ENCODE results near the gene BRD2.

Gene BRD2

DNA sequence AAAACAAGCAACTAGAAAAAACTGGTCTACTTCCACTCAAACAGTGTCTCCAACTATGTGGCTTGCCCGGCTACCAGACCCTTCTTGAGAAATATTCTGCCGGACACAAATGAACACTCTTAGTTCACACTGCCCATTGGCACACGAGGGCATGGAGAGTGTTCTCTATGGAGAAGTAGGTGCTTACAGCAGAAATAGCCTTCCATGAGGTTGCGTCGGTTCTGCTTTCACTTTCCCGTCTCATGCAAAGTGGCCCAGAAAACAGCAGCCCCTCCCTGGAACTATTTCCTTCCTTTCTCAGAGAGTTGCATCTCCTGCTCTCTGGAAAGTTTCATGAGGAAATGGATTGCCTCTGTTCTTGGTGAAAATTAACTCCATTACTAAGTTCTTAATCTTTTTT lies 50.5 kb downstream of the BRD2 start:
- H3K27ac Mint-ChIP-seq: no peak overlapping the region
- peaks cover 48% of the 10 kb centered on the region for H3K27me3 Mint-ChIP-seq (ENCODE audit: low read depth, poor library complexity)
- TF ChIP-seq, protein P1, sequence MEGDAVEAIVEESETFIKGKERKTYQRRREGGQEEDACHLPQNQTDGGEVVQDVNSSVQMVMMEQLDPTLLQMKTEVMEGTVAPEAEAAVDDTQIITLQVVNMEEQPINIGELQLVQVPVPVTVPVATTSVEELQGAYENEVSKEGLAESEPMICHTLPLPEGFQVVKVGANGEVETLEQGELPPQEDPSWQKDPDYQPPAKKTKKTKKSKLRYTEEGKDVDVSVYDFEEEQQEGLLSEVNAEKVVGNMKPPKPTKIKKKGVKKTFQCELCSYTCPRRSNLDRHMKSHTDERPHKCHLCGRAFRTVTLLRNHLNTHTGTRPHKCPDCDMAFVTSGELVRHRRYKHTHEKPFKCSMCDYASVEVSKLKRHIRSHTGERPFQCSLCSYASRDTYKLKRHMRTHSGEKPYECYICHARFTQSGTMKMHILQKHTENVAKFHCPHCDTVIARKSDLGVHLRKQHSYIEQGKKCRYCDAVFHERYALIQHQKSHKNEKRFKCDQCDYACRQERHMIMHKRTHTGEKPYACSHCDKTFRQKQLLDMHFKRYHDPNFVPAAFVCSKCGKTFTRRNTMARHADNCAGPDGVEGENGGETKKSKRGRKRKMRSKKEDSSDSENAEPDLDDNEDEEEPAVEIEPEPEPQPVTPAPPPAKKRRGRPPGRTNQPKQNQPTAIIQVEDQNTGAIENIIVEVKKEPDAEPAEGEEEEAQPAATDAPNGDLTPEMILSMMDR (IDR thresholded peaks at IDR 0.05): no peak
- no peaks in the 10 kb centered on the region for H3K9me3 Mint-ChIP-seq
- DNase-seq: no peak
- H3K4me3 Mint-ChIP-seq: no peak overlapping the region
- peaks cover 25% of the 10 kb centered on the region for H3K4me1 Mint-ChIP-seq
- H3K36me3 Mint-ChIP-seq (ENCODE audit: low read depth): no peaks in the 10 kb centered on the region

DNA sequence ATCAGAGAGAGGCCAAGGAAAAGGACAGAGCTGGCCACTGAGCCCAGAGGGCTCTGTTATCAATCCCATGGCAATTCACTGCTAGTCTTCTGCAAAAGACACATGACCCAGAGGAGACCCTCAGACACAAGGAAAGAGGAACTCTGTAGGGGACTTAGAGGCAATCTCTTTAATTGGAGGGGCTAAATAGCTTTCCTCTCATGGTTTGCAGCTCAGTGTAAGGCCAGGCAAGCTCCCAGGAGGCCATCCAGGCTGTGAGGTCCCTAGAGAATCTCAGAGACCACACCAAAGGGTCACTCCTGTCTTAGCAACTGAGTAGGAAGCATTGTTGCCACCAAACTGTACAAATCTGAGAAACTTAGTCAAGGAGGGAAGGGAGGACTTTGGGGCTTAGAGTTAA lies 51.0 kb downstream of the BRD2 start:
- TF ChIP-seq, protein P1 (IDR thresholded peaks at IDR 0.05): no peak
- H3K4me3 Mint-ChIP-seq: no peak overlapping the region
- H3K4me1 Mint-ChIP-seq: peaks cover 25% of the 10 kb centered on the region
- no peaks in the 10 kb centered on the region for H3K36me3 Mint-ChIP-seq (ENCODE audit: low read depth)
- no peaks in the 10 kb centered on the region for H3K9me3 Mint-ChIP-seq
- H3K27ac Mint-ChIP-seq: no peak overlapping the region
- peaks cover 48% of the 10 kb centered on the region for H3K27me3 Mint-ChIP-seq (ENCODE audit: low read depth, poor library complexity)
- DNase-seq: no peak

GRCh38 chr6:33021917-33022316 lies 53.5 kb downstream of the BRD2 start:
- no peak for DNase-seq
- TF ChIP-seq, protein P1 (IDR thresholded peaks at IDR 0.05): no peak
- Mint-ChIP-seq H3K36me3 (ENCODE audit: low read depth) (no peaks in the 10 kb centered on the region), H3K27me3 (ENCODE audit: low read depth, poor library complexity) (peaks cover 56% of the 10 kb centered on the region), H3K4me1 (peaks cover 8% of the 10 kb centered on the region), H3K4me3 (no peak overlapping the region), H3K9me3 (no peaks in the 10 kb centered on the region), H3K27ac (no peak overlapping the region)

- peaks cover 47% of the 10 kb centered on the region for H3K27me3 Mint-ChIP-seq (ENCODE audit: low read depth, poor library complexity)
- H3K27ac Mint-ChIP-seq: no peak overlapping the region
- H3K36me3 Mint-ChIP-seq (ENCODE audit: low read depth): no peaks in the 10 kb centered on the region
- TF ChIP-seq, protein P1 (IDR thresholded peaks at IDR 0.05): no peak
- no peaks in the 10 kb centered on the region for H3K4me1 Mint-ChIP-seq
- DNase-seq: no peak
- no peak overlapping the region for H3K4me3 Mint-ChIP-seq
- H3K9me3 Mint-ChIP-seq: no peaks in the 10 kb centered on the region
Observed at GRCh38 chr6:33023536-33023935, 55.1 kb downstream of the BRD2 start.

GRCh38 chr6:33024521-33024920 lies 56.1 kb downstream of the BRD2 start:
- no peaks in the 10 kb centered on the region for H3K36me3 Mint-ChIP-seq (ENCODE audit: low read depth)
- H3K9me3 Mint-ChIP-seq: no peaks in the 10 kb centered on the region
- TF ChIP-seq, protein P1 (IDR thresholded peaks at IDR 0.05): no peak
- no peak overlapping the region for H3K27ac Mint-ChIP-seq
- no peak for DNase-seq
- no peaks in the 10 kb centered on the region for H3K4me1 Mint-ChIP-seq
- H3K4me3 Mint-ChIP-seq: no peak overlapping the region
- H3K27me3 Mint-ChIP-seq (ENCODE audit: low read depth, poor library complexity): peaks cover 42% of the 10 kb centered on the region

DNA sequence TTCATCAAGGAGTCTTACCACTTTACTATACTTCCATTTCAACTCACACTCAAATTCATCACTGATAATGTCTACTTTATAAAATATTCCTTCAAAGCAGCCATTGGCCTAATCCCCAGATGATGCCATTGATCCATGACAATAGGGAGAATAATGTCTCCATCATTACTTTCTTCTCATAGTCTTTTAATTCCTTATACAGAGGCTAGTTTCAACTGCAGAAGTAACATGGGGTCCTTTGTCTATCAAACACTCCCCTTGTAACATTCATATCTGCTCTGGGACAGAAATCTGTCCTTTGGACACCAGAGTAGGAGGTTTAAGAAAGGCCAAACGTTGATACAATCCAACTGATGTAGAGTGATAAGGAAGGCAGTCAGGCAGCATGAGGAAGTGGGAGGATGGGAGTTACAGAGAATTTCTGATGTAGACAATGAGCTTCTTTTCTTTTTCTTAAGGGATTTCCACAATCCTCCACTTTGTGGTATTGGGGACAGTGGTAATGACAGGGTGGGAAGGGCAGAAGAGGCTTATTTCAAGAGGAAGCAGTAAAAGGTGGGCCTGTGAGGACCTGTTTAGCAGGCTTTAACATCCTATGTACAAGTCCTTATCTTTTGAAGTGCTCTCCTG lies 59.9 kb downstream of the BRD2 start:
- H3K9me3 Mint-ChIP-seq: no peaks in the 10 kb centered on the region
- H3K4me3 Mint-ChIP-seq: no peak overlapping the region
- H3K36me3 Mint-ChIP-seq (ENCODE audit: low read depth): no peaks in the 10 kb centered on the region
- no peak overlapping the region for H3K27ac Mint-ChIP-seq
- H3K4me1 Mint-ChIP-seq: no peaks in the 10 kb centered on the region
- TF ChIP-seq, protein P1 (IDR thresholded peaks at IDR 0.05): no peak
- DNase-seq: no peak
- H3K27me3 Mint-ChIP-seq (ENCODE audit: low read depth, poor library complexity): peaks cover 55% of the 10 kb centered on the region

All from nephron progenitor cell (in vitro differentiated cells).